Myocyte (in vitro differentiated cells): ENCODE results near the gene SLC46A1. TPM values are rescaled to one million over a fixed set of nuclear protein-coding genes. Genes with fewer than 3 reads are reported as not detected.

Experiments used
- DNase-seq: peaks from one replicate; pipeline ENCODE4 v3.0.0-alpha.2; 2012; ENCODE audit warnings: low read depth
- microRNA-seq: library from miRNA; unstranded; fragments of <30 nt; microRNA quantifications from one replicate; pipeline ENCODE4, GENCODE V29; 2016
- total RNA-seq: library from RNA; depleted of rRNA; stranded (reverse); fragments of >200 nt; gene quantifications from 2 replicates; pipeline ENCODE4 v1.2.3, GENCODE V29; 2014

SLC46A1 gene
- total RNA-seq, 1 donor from 2014 or later = 1.8 TPM

DNA sequence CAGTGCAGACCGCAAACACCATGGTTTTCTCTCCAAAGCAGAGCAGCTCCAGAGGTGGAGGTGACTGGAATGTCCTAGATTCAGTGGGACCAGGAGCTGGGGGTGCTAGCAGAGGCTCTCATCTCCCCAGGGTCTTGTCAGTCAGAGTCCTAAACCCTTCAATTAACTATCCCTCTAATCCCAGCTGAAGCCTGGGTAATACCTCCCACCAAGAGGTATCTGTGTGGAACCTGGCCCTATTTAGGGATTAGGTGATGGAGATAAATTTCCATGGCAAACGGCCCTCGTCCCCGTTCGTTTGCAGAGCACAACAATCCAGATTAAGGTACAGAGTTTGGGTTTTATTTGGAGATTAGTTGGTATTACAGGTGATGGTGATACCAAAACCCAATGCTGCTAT is 42.8 kb downstream of the SLC46A1 start:
- no peak for DNase-seq

- no peak for DNase-seq
Measured at GRCh38 chr17:28357901-28358197, 48.2 kb downstream of the SLC46A1 start.

DNA sequence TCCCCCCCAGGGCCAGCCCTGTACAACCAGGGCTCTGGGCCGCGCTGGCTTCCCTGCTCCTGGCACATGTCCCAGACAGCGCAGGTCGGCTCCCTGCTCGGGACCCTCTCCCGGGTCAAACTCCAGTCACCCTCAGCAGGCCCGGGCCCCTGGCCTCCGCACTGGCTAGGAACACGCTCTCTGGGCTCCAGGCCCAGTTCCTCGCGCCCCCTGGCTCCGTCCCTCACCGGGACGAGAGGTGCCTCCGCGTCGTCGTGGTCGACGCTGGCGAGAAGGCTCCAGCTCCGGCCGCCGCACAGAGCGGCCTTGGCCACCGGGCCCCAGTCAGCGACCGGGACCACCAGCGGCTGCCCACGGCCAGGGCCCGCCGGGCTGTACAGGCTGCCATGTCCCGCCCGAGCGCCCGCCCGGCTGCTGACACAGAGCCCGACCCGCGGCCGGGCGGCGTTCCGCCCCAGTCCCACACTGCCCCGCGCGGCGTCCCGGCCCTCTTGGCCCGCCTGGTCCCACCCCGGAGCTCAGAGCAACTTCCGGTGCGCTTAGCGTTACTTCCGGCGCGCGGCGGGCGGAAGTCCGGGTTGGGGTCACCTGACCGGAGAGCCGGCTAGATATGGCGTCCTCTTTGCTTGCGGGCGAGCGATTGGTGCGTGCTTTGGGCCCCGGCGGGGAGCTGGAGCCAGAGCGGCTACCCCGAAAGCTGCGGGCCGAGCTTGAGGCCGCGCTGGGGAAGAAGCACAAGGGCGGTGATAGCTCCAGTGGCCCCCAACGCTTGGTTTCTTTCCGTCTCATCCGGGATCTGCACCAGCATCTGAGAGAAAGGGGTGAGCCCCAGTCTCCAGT is 48.7 kb downstream of the SLC46A1 start, which contains the start of gene POLDIP2:
Gene POLDIP2 (minus strand): TSS at position 467 of the 840 bp plus-strand sequence. CDS start 79 bp downstream, at position 388.
- DNase-seq = peak; percentile 96

DNA sequence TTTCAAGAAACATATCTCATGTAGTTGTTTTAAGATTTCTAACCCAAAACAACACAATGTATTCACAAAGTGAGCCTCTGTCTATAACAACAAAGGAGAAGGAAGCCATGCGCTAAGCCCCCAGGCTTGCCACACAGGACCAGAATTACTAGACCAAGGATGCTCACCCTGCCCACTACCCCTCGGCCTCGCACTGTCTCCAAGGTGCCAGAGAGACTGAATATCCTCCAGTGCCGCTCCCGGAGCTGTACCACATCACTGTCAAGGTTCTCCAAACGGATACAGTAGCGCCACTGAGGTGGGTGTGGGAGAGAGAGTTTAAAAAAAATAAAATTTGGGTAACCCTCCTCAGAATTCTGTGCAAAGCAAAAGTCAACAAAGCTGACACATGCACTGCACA is 55.7 kb downstream of the SLC46A1 start:
- DNase-seq = no peak

DNA sequence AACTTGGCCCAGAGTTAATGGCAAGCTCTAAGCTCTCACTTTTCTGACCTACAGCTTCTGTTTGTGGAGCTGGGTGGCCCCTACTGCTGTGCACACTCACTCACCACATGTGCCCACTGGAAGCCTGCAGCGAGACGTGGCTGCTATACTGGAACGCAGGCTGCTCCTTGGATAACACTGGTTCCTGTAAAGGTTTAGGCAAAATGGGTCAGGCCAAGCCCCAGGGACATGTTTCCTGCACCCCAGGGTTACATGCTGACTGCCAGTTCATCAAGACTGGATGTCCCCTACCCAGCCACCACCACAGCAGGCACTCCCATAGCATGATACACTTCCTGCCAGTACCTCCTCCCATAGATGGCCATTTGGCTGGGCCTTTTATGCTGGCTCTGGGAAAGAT is 57.0 kb downstream of the SLC46A1 start:
- DNase-seq = no peak

GRCh38 chr17:28347261-28347891 is 58.6 kb downstream of the SLC46A1 start:
- peak; percentile 79 for DNase-seq

DNA sequence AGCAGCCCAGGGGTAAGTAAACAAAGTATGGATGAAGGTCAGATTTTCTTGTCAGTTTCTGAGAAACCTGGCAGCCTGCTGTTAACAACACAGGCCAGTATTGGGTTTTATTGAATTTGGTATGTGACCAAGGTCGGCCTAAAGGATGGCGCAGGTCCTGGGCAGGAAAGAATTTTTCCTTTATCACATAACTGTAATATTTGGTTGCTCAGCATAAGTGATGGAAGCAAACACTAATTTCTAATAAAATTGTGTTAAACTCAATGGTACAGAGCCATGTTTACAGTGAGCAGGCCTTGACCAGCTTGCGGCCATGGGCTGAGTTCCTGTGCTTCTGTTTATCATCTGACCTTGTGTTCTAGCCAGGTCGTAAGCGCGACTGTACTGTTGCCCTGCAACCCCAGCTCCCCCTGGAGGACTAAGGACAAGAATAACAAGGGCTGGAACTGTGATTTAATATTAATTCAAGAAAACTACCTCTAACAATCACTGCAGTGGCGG is 59.2 kb downstream of the SLC46A1 start:
- no peak for DNase-seq

DNA sequence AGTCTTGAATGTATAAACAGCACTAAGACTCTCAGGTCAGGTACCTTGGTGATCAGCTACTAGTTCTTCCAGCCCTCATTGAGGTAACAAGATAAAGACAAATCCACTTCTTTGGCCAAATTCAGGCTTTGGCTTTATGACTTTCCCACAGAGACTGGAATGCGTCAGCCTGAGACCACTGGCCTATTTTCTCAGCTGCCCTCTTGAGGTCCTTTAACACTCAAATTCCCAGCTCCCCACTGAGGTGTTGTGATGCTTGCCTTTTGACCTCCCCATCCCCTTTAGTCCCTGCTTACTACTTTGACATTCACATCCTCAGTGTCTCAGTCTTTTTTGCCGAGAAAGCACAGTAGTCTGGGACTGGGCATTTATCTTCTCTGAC is 59.8 kb downstream of the SLC46A1 start:
- DNase-seq = peak; percentile 13

GRCh38 chr17:28345419-28346198 is 60.4 kb downstream of the SLC46A1 start:
- DNase-seq = peak; percentile 13

Small RNA genes lying within 50 kb of the gene (microRNA-seq; reads per million reads assigned to microRNA genes)
- not detected for gene MIR4723

Other genes starting within 250 kb of the SLC46A1 start
- 20.5 and 26.0 TPM in 2 replicates for gene TMEM97, start 87.0 kb downstream of the SLC46A1 start, total RNA-seq
- gene IFT20, start 70.7 kb downstream of the SLC46A1 start, total RNA-seq = 26.2 and 31.7 TPM in 2 replicates
- gene TNFAIP1, start 70.5 kb downstream of the SLC46A1 start, total RNA-seq = 69.0 and 91.3 TPM in 2 replicates
- gene POLDIP2, start 48.7 kb downstream of the SLC46A1 start, total RNA-seq = 118 and 127 TPM in 2 replicates
- gene SEBOX, start 41.0 kb downstream of the SLC46A1 start, total RNA-seq = not detected in 2 replicates
- gene VTN, start 35.9 kb downstream of the SLC46A1 start, total RNA-seq = 0.21 and 0.26 TPM in 2 replicates
- gene SARM1, start 34.5 kb downstream of the SLC46A1 start, total RNA-seq = 8.6 and 13.9 TPM in 2 replicates
- not detected in 2 replicates for gene SLC13A2, start 67.4 kb upstream of the SLC46A1 start, total RNA-seq
- gene FOXN1, start 100.1 kb upstream of the SLC46A1 start, total RNA-seq = not detected in 2 replicates
- gene UNC119, start 146.4 kb upstream of the SLC46A1 start, total RNA-seq = 74.8 and 222 TPM in 2 replicates
- gene PIGS, start 165.3 kb upstream of the SLC46A1 start, total RNA-seq = 162 and 204 TPM in 2 replicates
- gene ALDOC, start 170.7 kb upstream of the SLC46A1 start, total RNA-seq = 22.5 and 25.9 TPM in 2 replicates
- 2.2 and 4.3 TPM in 2 replicates for gene SPAG5, start 192.8 kb upstream of the SLC46A1 start, total RNA-seq
- gene RSKR, start 208.0 kb upstream of the SLC46A1 start, total RNA-seq = 12.2 and 14.6 TPM in 2 replicates
- gene BLTP2, start 238.9 kb upstream of the SLC46A1 start, total RNA-seq = 144 and 157 TPM in 2 replicates